ENCODE measurements around the gene BCR.
A peak's percentile ranks its signal among the peaks of the same experiment; 100 is the strongest.

BCR gene

DNA sequence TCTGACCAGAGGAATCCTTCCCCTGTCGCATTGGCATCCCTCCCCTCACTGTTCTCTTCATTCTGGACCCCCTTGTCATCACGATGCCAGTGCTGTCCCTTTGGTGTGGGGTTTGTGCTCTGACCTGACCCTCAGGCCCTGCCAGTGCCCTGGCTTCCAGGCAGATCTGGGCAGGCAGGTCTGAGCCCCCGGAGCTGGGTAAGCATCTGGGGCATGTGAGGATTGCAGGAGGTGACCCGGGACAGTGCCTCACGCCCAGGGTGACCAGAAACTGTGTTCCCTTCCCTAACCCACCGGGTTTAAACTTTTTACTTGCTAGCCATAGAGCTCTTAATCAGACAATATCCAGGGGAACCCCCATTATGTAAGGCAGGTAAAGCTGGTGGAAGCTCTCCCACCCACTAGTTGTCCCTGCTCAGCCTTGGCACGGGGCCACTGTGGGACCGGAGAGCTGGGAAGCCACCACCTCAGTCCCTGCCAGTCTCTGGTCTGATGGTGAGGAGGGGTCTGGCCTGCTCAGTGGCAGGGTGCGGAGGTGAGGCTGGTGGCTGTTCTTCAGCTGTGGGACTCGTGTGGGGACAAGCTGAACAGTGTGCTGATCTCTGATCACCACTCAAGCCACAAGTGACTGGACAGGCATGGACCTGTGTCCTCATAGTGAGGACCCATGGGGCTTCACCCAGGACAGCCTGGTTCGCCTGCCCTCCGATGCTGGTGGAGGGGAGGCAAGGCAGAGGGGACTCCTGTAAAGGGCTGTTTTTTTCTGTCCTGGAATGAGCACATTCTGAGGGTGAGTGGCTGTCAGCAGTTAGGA lies 38.0 kb downstream of the BCR start:
- no peak for DNase-seq

DNA sequence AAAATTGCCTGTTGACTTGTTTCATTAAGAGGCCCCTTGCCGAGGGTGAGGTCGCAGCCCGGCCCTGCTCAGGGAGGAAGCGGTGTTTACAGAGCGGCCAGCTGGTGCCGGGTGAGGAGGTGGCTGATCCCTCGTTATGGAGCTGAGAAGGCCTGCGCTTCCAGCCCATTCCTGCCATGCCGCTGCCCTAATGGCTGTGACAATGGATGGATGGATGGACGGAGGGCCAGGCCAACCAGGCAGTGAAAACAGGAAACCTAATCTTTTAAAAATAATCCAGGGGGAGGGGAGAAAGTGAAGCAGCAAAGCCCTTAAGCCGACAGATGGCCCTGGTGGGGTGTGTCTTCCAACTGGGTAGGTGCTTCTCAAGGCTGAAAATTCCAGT lies 38.5 kb downstream of the BCR start:
- DNase-seq: peak; percentile 53

DNA sequence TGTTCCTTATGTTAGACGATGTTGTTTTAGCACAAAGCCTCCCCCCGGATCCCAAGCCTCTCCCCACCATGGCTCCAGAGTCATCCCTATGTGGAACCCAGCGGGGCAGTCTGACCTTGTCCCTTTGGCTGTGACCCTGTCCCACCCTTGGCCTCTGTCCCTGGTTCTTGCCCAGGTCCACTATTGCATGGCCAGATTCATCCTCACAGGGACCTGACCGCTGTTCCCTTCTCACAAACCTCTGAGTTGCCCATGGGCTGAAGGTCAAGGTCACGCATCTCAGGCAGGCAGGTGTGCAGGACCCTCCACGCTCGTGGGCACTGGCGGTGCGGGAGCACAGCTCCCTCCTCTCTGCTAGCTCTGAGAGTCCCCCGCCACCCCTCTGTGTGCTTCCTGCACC lies 39.0 kb downstream of the BCR start:
- no peak for DNase-seq

DNA sequence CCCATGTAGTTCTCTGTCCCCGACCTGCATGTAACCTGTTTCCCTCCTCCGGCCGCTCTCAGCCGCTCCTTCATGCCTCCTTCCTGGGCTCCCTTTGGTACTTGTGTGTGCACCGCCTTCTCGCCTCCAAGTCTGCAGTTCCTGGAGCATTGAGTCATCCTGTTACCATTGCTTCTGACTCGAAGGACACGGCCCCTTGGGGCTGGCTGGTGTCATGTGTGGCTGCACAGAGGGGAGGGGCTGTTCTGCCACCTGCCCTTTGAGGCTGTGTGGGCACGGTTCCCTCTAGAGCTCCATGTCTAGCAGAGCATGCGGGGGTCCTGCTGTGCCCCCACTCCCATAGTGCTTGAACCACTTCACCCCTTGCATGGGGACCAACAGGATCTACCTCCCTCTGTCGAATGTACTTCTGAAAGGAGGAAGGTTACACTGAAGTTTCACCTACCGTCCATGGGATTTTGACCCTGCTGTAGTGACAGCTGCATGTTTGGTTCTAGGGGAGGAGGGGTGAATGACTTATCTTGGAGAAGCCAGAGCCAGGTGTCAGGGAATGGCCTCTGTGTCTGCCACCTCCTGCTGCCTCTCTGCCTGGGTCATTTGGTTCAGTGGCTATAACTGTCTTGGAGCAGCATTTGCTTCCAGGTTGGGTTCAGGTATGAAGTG lies 39.6 kb downstream of the BCR start:
- DNase-seq: no peak

DNA sequence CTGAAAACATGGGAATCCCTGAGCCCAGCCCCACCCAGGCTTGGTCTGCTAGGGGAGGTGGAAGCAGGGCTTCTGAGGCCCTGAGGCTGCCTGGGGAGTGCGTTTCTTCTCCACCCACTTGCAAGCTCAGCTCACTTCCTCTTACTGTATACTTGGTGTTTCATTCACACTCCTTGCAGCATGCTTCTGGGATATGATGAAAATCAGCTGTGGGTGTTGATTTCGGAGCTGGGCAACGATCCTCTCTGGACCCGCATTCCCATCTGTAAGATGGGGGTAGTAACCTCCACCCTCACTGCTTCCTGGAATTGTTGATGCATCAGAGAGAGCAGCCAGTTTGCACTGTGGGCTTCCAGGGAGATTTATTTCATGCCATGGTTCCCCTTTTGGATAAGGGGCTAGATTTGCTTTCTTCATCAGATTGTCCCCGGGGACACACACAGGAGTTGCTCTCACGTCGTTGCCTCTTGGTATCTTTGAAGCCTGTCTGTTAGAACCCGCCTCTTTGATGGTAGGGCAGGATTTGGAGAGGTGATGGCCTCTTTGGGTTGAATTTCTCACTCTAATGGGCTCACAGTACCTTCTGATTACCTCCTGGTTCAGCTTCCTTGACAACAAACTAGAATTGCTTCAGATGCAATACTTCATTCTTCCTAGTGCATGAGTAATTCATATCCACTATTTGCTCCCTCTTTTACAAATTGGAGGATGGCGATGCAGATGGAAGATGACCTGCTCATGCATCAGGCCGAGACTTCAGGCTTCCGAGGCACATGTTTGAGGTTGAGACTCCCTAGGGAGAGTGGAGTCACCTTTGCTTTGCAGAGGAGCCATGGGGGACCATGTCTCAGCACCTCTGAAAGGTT lies 40.4 kb downstream of the BCR start:
- DNase-seq: no peak

DNA sequence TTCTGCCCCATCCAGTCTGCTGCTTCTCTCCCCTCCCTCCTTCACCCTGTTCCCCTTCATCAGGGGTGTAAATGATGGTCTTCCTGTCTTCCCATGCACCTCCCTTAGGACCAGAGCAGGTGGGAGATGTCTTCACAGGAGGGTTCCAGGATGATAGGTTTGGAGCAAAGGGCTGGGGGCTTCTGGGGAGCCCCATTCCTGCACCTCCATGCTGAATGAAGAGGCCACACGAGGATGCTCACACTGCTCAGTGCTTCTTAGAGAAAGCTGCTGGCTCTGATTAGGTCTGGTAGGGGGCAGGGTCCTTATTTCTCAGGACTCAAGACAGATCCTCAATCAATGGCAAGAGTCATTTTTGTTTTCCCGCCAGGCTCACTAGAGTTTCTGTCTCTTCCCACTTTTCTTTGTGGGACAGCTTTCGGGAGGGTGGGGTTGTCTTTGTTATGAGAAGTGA lies 41.1 kb downstream of the BCR start:
- no peak for DNase-seq

DNA sequence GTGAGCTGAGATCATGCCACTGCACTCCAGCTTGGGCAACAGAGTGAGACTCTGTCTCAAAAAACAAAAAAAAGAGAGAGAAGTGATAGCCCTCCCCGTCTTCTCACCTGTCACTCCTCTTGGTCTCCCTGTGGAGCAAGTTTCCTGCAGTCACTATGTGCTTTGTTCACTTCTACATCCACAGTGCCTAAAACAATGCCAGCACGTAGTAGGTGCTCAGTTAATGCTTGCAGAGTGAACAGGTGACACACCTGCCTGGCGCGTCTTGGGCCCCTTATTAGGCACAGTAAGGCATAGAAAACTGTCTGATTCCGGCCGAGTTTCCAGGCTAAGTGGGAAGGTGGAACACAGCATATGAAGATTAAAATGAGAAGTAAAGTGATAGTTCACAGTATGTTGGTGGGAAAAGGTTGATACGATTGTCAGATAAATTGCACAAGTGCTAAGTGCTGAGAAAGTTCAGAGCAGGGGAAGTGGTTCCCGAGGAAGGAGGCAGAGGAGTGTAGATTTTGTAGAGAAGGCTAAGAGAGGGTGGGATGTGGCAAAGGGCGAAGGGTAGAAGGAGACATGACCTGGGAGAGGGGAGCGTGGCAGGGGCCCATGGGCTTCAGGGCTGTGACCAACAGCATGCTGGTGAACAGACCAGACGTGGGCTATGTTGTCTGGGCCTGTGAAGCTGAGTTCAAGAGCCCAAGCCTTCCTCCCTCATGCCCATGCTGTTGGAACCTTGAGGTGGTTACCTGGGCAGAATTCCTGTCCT lies 41.9 kb downstream of the BCR start:
- DNase-seq: no peak

DNA sequence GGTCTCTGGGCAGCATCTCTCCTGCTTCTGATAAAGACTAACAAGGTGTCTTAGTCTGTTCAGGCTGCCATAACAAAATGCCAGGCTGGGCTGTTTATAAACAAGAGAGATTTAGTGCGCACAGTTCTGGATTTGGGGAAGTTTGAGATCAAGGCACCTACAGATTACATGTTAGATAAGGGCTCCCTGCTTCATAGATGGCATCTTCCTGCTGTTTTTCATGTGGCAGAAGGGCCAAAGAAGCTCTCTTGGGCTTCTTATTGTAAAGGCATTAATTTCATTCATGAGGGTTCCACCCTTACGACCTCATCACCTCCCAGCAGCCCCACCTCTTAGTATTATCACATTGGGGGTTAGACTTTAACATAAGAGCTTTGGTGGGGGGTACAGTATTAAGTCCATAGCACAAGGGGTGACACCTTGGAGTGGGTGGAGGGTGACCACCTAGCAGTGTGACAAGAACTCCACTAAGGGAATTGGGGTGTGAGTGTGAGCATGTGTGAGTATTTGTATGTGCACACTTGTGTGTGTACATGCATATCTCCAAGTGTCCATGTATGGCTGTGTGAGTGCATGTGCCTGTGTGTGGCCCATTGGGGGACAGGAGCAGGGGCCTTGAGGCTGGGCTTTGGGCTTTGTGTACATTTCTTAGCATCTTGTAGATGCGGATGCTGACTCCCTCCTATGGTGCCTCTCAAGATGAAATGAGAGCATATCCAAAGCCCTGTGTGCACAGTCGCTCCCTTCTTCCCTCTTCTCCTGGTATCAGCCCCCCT lies 42.7 kb downstream of the BCR start:
- DNase-seq: no peak

DNA sequence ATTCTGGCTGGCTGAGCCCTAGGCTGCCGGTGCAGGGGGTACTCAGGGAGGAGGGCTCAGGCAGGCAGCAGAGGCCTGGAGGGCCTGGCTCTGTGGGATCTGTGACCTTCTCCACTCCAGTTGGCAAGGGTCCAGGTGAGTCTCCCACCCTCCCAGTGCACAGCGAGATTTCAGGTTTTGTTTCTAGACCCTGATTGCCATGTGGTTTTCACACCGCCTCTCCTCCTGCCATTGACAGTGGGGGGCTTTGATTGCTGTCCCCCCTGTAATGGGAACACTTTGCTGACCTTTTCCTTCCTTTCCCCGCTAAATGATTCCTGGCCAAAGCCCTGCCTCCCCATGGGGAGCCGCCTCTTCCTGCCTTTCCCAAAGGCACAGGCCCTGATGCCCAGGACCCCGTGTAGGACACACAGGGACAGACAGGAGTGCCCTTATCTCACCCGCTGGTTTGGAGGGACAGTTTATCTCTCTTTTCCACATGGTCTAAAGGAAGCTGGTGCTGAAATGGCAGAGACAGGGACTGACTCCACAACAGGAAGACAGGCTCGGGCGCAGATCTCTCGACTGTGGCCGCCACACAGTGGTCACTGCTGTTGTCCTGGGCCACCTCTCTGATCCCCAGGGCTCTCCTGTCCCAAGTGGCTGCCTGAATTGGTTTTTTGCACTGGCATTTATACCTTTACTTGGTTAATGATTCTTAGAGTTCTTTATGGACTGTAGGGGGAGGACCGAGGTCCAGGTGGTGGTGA lies 43.4 kb downstream of the BCR start:
- DNase-seq: no peak

DNA sequence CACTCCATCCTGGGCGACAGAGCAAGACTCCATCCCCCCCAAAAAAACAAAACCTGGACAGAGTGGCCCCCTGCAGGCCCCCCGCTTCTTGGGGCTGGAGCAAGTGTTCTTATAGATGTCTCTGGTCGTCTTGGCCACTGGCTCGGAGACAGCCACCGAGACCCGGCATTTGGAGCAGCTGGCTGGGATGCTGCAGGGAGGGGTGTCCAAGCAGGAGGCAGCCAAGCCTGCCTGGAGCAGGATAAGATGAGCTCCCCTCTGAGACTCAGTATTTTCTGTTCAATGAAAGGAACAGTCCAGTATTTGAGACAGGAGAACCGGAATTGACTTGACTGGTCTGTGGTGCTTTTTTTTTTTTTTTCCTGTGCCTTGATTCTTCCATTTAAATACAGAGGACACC lies 44.5 kb downstream of the BCR start:
- DNase-seq: no peak

DNA sequence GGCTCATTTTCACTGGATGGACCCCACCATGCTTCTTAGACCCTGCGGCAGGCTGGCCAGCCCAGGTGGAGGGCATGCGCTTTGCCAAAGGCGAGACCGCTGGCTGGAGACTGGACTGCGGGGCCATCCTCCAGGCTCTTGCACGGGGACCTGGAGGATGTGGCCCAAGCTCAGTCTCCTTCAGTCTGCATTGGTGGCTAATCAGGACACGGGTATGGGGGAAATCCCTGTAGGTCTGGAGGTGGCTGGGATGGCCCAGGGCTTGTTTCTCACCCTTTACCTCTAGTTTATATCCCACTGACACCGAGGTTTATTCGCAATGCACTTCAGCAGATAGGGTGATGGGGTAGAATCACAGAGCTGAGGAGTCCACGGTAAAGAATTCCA lies 45.0 kb downstream of the BCR start:
- no peak for DNase-seq

DNA sequence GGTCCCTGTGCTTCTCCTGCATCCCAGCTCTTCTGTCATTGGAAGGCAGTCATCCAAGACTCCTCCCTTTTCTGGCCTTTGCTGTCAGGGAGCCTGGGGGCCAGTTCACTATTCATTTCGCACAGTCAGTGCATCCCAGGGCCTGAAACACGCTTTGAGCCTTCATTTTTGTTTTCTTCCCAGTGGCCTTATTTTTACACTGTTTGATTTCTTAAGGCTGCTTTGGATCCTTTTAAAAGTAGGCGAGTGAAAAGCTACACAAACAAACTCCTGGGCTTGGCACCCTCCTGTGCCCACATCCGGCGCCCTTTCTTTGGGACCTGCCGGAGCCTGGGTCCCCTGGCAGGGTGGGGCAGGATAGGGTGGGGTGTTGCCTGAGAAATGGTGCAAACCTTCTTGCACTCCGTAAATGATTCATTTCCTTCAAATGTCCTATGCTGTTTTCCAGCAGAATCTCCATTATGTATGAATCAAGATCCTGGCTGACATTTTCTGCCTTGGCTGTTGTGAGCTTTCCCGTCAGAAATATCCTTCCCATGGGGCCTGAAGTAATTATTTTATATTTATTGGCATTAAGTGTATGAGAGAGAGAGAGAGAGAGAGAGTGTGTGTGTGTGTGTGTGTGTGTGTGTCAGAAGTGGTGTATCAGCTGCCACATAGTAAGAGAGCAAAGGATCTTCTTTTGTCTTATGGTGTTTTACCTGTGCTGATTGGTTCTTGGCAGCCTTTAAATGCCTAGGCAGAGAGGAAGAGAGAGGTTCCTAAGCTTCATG lies 45.6 kb downstream of the BCR start:
- DNase-seq: no peak

DNA sequence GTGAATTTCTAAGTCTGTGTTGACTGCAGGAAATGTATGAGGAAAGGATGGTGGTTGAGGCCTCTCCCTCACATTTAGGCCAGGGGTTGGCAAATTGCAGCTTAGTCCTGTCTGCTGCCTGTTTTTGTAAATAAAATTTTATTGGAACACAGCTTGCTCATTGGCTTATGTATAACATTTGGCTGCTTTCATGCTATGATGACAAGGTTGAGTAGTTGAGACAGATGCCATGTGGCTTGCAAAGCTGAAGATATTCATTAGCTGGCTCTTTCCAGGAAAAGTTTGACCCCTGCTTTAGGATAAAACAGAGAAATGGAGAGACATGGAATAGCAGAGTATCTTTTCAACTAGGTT lies 46.2 kb downstream of the BCR start:
- DNase-seq: no peak

DNA sequence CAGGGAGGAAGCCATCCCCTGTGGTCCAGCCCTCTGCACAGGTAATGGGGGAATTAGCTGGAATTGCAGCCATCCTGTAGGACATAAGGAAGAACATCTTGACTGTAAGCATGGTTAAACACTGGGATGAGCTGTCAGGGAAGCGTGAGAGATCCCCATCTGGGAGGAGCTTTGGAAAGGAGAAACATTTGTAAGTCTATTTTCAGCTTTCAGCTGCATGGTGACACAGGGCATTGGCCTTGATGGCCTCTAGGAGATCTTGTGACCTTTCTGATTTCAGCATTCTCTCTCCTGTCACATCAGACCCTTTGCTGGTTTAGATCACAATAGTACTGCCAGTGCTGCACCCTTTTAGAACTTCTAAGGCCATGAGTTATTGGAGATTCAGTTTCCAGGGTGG lies 47.1 kb downstream of the BCR start:
- no peak for DNase-seq

DNA sequence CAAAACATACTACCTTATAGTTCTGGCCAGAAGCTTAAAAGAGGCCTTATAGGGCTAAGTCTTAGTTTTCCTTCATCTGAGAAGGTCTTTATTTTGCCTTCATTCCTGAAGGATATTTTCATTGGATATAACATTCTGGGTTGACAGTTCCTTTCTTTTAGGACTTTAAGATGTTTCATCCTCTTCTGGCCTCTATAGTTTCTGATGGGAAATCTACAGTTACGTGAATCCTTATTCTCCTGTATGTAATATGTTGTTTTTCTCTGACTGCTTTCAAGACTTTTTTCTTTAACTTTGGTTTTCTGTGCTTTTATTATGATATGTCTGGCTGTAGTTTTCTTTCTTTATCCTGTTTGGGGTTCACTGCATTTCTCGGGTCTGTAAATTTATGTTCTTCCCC lies 48.2 kb downstream of the BCR start:
- no peak for DNase-seq

DNA sequence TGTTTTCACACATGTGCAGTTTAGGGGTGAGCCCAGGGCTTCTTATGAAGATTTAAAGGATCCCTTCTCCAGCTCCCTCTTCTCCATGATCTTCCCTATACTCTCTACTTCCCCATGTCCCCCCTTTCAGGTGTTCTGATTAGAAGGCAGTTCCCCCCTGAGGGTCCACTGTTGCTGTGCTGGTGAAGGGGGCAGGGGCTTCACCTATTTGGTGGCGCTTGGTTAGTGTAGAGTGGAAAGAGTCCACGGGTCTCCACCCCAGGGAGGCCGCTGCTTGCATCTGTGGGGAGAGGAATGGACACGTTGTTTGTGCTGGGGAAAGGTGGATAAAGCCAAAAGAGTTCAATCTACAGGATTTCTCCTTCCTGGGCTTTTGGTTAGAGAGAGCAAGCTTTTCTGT lies 49.3 kb downstream of the BCR start:
- DNase-seq: no peak

DNA sequence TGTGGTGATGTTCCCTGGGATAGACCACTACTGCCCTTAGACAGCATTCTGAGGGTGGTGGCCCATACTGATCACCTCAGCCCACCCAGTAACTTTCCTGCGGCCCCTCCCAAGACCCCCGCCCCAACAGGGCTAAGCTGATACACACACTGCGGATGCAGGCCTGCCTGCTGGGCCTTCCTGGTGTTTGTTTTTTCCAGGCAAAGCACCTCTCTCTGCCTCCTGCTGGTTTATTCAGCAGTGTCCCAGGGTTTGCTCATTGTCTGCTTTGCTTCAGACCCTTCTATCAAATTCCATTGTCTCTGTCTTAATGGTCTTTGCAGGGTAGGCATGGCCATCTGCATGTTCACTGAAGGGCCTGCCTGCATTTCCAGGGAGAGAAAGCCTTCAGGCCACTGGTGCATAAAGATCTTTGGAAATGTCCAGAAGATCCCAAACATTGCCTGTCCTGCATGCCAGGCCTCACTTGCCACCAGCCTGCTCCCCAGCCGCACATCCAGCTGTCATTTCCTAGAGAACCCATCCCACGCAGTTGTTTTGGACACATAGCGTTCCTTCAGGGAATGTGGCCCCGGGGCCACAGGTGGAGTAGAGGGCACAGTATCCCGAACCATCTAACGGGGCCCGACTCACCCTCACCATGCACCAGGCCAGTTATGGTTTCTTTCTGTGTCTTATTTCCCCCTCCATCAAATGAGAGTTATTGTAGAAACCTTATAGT lies 50.2 kb downstream of the BCR start:
- DNase-seq: no peak

DNA sequence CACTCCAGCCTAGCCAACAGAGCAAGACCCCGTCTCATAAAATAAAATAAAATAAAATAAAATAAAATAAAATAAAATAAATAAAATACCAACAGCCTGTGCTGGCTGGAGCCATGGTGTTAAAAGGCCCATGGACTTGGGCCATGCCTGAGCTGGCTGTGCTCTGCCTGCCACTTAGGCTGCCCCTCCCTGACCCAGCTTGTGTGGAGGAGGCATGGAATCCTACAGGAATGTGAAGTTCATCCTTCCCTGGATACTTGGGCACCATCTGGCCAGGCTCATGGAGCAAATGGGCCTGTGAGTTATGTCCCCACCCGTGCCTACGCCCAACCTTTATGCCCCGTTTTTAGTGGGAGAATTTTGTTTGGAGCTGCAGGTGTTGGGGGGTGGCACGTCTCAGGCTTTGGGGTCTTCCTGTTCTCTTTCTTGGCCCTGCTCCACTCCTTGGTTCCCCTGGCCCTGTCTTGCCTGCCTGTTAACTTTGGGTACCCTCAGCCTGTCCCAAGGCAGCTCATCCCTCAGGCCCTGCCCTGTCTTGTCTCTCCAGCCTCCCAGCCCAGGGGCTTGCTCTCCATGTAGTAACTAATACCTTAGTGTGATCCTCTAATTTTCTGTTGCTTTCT lies 51.3 kb downstream of the BCR start:
- no peak for DNase-seq

DNA sequence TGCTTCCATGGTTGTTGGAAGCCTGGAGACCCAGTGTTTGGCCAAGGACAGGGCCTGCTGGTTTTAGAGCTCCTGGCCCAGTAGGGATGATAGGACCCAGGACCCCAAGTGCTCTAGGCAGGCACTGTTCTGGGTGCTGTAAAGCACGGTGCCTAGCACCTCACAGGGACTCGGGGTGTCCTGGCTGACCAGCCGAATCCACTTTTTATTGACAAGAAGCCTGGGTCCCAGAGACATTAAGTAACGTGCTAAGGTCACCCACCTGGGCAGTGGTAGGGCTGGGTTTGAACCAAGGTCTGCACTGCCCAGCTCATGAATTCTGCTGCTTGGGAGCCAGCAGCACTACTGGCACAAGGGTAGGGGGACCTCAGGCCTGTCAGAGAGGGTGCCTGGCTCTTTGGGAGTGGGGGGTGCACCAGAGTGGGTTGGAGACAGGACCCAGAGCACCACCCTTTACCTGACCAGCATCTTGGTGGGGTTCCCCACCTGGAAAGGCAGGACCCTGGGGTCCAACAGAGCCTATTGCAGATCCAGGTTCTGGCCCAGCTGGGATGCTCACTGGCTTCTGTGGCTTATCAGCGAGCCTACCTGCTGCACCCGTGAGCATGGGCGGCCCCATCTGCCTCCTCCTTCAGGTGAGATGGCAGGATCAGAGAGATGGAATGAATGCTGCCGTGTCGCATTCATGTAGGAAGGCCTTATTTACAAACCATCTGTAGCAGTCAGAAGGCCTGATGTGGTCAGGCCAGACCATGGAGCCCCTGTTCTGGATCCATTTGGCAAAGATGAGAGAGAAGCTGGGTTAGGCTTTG lies 52.0 kb downstream of the BCR start:
- no peak for DNase-seq

Data from NCI-H774 (cell line).